HG03571 (cell line): Measurements from ENCODE around the gene CYP2C18.
"Not testable (repeated sequence)": the region's sequence is repeated elsewhere in the genome, so short reads cannot be mapped to it uniquely, and the experiment has no call there.

Source experiments
- ATAC-seq: cut with Tn5 transposase; IDR thresholded peaks from one replicate; pipeline ENCODE4 v1.9.1; 2021; ENCODE audit not compliant: unreplicated experiment

Gene CYP2C18

DNA sequence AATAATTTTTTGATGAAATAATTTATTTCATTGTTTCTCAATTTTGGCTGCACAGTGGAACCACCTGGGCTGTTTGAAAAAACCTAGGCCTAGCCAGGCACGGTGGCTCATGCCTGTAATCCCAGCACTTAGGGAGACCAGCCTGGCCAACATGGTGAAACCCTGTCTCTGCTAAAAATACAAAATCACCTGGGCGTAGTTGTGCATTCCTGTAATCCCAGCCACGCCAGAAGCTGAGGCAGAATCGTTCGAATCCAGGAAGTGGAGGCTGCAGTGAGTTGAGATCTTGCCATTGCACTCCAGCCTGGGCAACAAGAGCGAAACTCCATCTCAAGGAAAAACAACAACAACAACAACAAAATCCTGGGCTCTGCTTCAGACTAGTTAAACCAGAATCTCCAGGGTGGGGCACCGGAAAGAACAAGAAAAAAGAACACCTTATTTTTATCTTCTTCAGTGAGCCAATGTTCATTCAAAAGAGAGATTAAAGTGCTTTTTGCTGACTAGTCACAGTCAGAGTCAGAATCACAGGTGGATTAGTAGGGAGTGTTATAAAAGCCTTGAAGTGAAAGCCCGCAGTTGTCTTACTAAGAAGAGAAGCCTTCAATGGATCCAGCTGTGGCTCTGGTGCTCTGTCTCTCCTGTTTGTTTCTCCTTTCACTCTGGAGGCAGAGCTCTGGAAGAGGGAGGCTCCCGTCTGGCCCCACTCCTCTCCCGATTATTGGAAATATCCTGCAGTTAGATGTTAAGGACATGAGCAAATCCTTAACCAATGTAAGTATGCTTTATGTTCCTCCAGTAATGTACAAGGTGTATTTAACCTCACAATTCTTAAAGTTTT lies at the start of gene CYP2C18:
TSS of gene CYP2C18 (plus strand) at position 516 of the 841 bp plus-strand sequence. CDS start at position 607, 91 bp downstream.
- no peak for ATAC-seq

DNA sequence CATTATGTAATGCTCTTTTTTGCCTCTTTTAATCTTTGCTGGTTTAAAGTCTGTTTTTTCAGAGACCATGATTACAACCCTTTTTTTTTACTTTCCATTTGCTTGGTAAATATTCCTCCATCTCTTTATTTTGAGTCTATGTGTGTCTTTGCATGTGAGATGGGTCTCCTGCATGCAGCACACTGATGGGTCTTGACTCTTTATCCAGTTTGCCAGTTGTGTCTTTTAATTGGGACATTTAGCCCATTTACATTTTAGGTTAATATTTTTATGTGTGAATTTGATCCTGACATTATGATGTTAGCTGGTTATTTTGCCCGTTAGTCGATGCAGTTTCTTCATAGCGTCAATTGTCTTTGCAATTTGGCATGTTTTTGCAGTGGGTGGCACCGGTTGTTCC lies 45.4 kb upstream of the CYP2C18 start:
- ATAC-seq: not testable (repeated sequence)

DNA sequence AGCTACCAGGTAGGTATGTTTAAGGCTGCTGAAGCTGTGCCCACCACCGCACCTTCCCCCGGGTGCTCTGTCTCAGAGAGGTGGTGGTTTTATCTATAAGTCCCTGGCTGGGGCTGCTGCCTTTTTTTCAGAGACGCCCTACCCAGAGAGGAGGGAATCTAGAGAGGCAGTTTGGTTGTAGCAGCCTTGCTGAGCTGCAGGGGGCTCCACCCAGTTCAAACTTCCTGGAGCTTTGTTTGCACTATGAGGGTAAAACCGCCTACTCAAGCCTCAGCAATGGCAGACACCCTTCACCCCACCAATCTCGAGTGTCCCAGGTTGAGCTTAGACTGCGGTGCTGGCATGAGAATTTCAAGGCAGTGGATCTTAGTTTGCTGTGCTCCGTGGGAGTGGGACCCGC lies 43.6 kb upstream of the CYP2C18 start:
- no peak for ATAC-seq

DNA sequence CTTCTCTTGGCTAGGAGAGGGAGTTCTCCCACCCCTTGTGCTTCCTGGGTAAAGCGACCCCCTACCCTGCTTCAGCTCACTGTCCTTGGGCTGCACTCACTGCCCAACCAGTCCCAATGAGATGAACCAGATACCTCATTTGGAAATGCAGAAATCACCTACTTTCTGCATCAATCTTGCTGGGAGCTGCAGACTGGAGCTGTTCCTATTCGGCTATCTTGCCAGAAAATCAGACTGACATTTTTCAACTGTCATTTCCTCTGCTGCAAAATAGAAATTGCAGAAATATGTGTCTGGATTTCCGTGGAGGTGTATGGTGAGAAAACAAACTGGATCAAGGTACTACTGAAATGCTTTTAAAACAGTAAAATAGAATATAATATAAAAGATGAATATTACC lies 43.0 kb upstream of the CYP2C18 start:
- no peak for ATAC-seq

DNA sequence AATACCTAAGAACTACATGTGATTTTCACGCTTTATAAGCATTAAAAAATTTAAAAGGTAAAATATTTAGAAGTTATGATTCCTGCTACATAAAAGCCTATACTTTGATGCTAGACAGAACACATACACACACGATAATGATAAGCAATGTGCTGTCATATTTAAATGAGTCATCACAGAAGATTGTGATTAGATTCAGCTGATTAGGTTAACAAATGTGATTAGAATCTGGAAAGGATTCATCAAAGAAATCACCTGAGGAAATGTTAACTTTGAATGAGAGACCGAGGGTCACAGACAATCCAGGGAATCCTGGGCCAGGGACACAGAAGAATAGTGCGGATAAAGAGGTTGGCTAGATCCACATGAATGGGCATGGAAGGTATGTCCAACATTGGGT lies 42.0 kb upstream of the CYP2C18 start:
- ATAC-seq: no peak

DNA sequence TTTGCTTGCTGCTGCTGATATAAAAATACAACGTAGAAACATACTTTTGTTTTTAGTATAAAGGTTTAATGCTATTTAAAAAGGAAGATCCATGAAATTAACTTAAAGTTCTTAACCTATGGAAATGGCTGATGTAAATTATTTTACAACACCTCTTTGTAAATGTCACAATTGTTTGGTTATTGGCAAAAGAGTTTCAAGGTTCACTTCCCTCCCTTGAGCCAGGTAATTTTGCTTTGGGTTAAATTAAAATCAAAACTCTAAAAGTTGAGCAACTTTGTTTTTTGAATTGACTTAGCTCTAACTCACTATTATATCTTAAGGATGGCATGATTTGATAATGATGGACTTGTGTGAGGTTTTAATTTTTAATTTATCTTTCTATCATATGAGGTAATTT lies 39.2 kb upstream of the CYP2C18 start:
- ATAC-seq: no peak

DNA sequence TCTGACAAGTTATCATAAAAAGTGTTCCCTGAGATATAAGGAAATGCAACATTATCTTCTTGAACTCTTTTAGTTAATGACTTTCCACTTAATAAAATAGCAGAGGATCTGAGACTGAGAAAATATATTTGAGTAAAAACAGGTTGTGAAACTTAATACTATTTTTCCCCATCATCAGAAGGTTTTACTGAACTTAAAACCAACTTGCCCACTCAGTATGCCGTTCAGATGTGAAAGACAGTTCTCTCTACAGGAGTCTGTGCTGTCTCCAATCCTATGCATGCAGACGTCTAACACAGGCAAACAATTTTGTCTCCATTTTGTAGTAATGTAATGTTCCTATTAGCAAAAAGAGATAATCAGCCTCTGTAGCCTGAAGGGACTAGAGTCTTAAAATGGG lies 38.2 kb upstream of the CYP2C18 start:
- ATAC-seq: no peak

DNA sequence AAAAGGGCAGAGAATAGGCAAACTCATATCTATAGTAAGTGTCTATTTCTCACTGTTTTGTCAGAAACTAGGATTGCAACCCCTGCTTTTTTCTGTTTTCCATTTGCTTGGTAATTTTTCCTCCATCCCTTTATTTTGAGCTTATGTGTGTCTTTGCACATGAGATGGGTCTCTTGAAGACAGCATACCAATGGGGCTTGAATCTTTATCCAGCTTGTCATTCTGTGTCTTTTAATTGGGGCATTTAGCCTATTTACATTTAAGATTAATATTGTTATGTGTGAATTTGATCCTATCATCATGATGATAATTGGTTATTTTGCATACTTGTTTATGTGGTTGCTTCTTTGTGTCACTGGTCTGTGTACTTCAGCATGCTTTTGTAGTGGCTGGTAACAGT lies 28.3 kb upstream of the CYP2C18 start:
- ATAC-seq: not testable (repeated sequence)

DNA sequence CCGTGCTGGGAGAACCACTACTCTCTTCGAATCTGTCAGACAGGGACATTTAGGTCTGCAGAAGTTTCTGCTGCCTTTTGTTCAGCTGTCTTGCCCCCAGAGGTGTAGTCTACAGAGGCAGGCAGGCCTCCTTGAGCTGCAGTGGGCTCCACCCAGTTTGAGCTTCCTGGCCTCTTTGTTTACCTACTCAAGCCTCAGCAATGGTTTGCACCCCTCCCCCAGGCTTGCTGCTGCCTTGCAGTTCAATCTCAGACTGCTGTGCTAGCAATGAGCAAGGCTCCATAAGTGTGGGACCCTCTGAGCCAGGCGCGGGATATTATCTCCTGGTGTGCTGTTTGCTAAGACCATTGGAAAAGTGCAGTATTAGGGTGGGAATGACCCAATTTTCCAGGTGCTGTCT lies 20.5 kb upstream of the CYP2C18 start:
- not testable (repeated sequence) for ATAC-seq

DNA sequence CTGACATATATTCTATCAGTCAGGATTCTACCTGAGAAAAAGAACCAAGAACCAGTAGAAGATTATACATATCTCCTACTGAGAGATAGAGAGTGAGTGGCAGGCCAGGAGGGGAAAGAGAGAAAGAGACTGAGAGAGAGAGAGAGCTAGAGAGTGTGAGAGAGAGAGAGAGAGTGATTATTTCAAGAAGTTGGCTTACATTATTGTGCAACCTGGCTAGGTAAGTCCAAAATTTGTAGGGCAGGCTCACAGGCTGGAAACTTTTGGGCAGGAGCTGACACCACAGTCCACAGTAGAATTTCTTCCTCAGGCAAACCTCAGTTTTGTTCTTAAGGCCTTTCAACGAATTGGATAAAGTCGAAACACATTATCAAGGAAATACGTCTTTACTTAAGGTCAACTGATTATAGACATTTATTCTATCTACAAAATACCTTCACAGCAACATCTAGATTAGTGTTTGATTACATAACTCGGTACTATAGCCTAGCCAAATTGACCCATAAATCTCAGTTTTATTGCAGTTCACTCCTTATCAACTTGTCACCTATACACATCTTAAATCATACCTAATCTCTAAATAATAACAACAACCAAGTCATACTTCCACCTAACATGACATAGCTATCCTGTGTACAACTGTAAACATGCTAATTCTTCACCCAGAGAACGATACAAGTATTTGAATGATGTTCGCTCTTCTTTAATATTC lies 17.0 kb upstream of the CYP2C18 start:
- no peak for ATAC-seq

DNA sequence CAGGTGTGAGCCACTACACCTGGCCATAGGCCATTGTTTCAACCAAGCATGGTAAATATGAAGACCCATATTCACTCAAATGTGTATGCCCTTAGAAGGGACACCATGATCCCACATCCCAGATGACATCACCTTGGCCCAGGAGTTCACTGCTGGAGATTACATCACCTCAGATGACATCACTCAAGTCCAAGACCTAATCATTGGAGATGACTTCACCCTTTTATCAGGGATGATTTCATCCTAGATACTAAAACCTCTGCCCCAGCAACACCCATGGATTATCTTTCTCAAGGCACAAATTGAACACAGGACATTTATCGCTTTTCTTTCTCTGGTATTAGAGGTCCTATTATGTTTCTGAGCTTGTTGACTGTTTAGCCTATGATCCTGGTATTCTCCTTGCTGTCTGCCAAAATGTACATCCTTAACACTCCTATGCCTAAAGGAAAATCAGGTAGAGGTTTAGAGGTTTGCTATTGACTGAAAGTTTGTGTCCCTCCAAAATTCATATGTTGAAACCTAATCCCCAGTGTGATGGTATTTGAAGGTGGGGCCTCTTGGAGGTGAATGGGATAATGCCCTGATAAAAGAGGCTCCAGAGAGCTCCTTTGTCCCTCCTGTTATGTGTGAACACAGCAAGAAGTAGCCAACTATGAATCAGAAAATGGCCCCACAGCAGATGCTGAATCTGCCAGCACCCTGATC lies 9.8 kb upstream of the CYP2C18 start:
- ATAC-seq: no peak

DNA sequence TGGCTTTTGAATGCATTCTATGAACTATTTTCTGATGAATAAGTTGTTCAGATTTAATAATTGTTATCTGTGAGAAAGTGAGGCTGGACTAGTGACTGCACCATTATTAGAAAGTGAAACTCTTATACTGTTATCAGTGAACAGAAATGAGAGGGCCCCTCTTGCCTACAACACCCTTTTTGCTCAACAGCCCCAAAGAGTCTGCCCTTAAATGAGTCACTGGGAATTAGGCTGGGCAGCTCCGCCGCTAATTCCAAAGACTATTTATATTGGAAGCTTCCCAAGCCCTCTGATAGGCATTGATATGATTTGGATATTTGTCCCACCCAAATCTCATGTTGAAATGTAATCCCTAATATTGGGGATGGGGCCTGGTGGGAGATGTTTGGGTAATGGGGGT lies 7.0 kb upstream of the CYP2C18 start:
- ATAC-seq: no peak

DNA sequence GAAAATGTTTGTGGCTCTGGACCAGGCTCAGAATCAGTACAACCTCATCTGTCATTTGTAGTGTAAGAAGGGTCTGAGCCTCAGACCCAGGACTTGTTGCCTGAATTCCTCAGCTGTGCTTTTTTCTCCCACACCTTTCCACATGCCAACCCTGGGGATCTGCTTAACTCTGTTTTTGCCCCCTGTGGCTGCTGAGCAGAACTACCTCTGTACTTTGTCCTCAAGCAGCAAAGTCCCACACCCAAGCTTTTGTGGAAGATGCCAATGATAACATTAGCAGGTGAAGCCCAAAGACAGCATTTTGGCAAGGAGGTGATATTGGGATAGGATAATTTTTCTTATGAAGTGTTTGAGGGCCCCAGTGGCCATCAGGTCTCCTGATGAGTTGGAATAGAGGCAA lies 5.8 kb upstream of the CYP2C18 start:
- no peak for ATAC-seq

DNA sequence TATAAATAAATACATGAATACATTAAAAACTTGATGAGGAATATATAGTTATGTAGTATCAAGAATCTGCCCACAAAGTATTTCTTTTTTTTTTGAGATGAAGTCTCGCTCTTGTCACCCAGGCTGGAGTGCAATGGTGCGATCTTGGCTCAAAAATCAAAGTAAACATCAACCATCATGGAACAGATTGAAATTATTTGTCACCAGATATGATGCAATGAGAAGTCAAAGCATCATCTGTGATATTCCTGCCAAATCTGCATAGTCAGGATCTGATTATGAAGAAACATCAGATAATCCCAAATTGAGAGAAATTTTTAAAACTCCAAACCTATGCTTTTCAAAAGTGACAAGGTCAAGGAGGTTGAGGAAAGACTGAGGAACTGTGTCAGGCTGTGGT lies 5.1 kb upstream of the CYP2C18 start:
- no peak for ATAC-seq

DNA sequence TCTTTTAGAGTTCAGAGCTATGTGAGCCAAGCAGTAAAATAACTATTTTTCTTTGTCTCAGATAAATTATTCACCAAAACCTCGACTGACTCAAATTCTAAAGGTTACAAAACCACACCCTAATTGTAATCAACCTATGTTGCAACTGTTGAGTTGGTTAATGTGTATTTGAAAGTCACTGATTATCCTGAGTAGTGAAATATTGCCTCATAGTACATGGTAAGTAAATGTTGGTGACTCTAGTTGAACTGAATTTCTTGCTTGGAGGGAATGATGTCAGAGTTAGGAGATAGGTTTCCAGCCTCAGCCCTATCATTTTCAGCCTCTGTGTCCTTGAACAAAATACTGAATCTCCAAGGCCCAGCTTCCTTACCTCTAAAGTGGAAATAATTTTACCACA lies 3.0 kb upstream of the CYP2C18 start:
- ATAC-seq: no peak

DNA sequence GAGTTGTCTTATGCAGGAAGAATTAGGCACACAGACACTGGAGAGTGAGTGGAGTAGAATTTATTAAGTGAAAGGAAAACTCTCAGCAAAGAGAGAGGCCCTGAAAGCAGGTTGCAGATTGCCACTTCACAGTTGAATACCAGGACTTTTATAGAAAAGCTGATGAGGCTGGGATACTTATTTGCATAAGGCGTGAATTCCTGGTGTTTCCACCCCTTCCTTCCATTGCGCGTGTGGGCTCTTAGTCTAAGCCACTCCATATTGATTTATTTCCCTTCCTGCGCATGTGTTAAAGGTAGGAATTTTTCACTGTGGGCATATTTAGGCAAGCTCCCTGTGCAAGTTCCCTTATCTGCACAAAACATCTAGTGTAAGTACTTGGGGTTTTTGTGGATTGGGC lies 893 bp upstream of the CYP2C18 start:
- ATAC-seq: not testable (repeated sequence)

DNA sequence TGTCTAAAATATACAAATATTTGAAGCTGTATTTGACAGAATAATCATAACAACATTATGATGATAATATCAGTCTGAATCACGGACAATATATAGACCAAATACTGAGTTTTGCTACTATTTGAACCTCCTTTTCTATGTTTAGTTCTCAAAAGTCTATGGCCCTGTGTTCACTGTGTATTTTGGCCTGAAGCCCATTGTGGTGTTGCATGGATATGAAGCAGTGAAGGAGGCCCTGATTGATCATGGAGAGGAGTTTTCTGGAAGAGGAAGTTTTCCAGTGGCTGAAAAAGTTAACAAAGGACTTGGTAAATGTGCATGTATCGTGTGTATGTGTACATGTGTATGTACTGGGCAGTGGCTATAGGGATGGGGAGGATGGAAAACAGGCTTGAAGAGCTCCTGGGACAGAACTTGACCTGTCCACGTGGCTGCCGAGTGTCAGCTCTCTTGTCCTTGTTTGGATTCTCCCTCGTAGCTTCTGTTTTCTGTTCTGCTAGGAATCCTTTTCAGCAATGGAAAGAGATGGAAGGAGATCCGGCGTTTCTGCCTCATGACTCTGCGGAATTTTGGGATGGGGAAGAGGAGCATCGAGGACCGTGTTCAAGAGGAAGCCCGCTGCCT lies 4.2 kb downstream of the CYP2C18 start:
- ATAC-seq: no peak

DNA sequence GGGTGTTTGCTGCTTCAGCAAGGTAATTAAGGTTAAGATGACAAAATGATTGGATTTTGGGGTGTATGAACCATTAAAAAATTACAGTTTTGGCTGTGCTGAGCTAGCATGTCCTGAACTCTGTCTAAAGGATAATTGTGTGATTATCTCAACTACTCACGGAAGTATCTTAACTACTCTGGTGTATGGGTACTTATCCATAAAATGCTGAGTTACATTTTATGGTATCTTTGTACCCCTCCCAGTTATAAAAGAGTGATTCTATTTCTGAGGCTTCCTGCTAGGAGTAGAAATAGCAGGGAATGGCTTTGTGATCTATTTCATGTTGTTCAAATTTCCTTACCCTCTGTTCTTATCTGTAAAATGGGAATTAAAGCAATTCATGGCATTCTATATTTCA lies 22.6 kb downstream of the CYP2C18 start:
- no peak for ATAC-seq

DNA sequence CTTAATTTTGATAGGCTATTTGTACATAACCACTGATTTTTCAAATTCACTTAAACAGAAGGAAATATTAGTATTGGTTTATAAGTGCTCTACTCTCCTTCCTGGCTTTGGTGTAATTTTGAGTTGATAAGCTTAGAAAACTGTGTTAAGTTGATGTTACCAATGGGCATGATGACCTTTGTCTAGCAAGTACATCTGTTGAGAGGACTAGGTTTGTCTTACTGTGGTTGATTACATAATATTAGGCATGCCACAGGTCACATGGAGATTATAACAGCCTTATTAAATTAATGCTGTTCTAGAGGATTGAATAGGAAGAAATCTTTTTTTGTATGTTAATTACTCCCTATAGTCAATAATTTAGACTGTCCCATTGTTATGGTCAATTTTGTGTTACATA lies 27.0 kb downstream of the CYP2C18 start:
- no peak for ATAC-seq

DNA sequence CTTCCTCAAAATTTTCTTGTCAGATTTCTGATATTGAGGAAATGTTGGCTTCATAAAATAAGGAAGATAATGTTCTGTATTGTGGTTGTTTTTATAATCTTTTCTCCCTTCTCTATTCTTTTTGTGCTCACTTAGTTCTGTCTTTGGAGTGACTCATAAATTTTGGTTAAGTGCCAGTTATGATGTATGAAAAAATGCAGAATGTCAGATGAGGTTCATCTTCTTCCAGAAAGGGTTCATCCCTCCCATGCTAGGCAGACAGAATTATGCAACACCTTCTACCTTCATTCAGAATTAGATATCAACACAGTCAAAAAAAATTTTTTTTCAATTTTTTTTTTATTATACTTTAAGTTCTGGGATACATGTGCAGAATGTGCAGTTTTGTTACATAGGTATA lies 42.3 kb downstream of the CYP2C18 start:
- ATAC-seq: no peak

DNA sequence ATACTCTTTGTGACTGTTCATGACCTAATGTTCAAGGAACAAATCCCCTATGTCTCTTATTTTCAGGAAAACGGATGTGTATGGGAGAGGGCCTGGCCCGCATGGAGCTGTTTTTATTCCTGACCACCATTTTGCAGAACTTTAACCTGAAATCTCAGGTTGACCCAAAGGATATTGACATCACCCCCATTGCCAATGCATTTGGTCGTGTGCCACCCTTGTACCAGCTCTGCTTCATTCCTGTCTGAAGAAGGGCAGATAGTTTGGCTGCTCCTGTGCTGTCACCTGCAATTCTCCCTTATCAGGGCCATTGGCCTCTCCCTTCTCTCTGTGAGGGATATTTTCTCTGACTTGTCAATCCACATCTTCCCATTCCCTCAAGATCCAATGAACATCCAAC lies 51.7 kb downstream of the CYP2C18 start:
- ATAC-seq: no peak
